ENCODE data around the gene GHSR. TPM values are rescaled to one million over a fixed set of nuclear protein-coding genes. Genes with fewer than 3 reads are reported as not detected.

The GHSR gene, protein sequence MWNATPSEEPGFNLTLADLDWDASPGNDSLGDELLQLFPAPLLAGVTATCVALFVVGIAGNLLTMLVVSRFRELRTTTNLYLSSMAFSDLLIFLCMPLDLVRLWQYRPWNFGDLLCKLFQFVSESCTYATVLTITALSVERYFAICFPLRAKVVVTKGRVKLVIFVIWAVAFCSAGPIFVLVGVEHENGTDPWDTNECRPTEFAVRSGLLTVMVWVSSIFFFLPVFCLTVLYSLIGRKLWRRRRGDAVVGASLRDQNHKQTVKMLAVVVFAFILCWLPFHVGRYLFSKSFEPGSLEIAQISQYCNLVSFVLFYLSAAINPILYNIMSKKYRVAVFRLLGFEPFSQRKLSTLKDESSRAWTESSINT
- total RNA-seq, result not detected

DNA sequence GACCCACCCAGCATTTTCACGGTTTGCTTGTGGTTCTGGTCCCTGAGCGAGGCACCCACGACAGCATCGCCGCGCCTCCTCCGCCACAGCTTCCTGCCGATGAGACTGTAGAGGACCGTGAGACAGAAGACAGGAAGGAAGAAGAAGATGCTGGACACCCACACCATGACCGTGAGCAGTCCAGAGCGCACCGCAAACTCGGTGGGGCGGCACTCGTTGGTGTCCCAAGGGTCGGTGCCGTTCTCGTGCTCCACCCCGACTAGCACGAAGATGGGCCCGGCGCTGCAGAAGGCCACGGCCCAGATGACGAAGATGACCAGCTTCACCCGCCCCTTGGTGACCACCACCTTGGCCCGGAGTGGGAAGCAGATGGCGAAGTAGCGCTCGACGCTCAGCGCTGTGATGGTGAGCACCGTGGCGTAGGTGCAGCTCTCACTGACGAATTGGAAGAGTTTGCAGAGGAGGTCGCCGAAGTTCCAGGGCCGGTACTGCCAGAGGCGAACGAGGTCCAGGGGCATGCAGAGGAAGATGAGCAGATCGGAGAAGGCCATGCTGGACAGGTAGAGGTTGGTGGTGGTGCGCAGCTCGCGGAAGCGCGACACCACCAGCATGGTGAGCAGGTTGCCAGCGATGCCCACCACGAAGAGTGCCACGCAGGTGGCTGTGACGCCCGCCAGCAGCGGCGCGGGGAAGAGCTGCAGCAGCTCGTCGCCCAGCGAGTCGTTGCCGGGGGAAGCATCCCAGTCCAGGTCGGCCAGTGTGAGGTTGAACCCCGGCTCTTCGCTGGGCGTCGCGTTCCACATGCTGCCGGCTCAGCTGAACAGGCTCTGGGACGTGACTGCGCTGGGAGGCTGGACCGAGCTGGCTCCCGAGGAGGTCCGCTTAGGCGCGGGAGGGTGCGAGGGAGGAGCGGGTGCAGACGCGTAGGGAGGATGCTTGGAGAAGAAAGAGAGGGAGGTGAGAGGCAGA is at the start of gene GHSR:
GHSR (minus strand) TSS at position 846 of the 969 bp plus-strand sequence; CDS start at position 803, 43 bp downstream.
- ATAC-seq, result no peak
- DNase-seq (ENCODE audit: low spot score), result no peak

DNA sequence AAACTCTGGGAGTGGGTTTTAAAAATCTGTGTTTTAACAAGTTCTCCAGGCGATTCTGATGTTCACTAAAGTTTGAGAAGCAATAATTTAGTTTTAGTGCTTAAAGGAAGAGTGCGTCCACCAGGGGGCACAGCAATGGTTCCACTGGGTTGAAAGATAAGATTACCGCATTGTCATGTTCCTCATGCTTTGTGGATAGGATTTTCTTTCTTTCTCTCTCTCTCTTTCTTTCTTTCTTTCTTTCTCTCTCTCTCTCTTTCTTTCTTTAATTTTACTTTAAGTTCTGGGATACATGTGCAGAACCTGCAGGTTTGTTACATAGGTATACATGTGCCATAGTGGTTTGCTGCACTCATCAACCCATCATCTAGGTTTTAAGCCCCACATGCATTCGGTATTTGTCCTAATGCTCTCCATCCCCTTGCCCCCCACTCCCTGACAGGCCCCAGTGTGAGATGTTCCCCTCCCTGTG is 42.0 kb upstream of the GHSR start:
- ATAC-seq (peak; percentile 99), DNase-seq (ENCODE audit: low spot score) (peak; percentile 77)

DNA sequence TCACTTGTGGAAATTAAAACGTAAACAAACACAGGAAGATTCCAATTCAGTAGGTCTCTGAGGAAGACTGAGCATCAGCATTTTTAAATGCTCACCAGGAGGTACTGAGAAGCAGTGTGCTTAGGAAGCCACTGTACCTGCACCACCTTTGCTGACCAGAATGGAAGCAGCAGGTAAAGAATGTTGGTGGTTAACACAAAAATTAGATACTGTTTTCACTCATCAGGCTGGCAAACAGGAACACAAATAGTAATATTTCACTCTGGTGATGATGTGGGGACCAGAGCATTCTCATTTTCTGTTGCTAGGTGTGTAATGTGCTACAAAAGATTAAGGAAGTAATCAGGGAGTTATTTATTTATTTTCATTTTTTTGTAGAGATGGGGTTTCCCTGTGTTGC is 29.9 kb upstream of the GHSR start:
- ATAC-seq (no peak), DNase-seq (ENCODE audit: low spot score) (no peak)

DNA sequence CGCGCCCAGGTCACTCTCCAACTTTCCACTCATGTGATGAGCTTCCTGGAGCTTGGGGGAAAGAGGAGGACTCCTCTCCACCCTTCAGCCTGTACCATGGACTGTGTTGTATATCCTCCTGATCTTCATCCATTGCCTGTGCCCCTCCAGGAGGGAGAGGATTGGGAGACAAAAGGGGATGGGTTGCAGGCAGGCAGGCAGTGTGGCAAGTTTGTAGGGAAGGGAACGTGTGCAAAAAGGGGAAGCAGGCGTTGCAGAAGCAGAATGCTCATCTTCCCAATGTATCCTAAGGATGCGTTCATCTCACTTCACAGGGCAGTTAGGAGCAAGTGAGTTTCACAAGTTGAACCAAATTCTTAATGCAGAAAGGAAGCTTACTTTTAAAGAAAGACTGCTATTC is 28.1 kb upstream of the GHSR start:
- no peak for DNase-seq (ENCODE audit: low spot score)
- peak; percentile 9 for ATAC-seq

DNA sequence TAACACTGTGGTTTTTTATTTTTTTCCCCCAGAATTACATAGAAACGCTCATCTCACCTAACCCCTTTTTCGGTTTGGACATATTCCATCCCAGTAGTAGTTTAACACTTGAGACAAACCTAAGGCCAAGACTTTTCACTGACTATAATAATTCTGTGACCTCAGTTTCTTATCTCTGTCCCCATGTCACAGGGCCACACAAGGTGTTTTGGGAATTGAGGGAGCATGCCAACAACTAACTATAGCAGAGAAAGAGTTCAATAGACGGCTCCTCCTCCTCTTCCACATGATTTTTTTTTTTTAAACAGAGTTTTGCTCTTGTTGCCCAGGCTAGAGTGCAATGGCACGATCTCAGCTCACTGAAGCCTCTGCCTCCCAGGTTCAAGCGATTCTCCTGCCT is 27.4 kb upstream of the GHSR start:
- ATAC-seq (no peak), DNase-seq (ENCODE audit: low spot score) (no peak)

DNA sequence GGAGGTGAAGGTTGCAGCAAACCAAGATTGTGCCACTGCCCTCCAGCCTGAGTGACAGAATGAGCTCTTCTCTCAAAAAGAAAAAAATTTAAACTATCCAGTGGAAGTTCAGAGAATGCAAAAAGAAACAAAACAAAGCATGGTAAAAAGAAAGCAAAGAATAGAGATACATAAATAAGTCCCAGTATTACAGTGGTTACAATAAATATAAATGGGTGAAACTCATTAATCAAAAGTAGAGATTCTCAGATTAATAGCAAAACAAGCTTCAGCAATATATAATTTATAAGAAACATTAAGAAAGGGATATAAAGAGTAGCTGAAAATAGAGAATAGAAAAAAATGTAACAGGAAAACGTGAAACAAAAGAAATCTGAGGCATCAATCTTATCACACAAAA is 23.6 kb upstream of the GHSR start:
- no peak for ATAC-seq
- DNase-seq (ENCODE audit: low spot score), result no peak

DNA sequence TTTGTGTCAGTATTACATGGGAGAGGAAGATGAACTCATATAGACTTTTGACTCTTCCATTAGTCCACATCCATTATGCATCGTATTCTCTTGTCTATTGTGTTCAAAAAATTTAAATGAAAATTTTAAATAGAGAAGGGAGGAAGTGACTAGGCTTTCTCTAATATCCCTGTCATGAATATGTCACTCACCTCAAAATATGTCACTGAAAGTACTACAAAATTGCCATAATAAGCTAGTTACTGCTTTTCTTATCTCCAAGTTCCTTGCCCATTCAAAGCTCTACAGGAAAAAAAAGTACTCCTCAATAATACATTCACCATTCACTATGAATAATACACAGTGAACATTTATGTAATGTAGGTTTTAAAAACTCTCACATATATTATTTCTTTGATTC is 22.3 kb upstream of the GHSR start:
- ATAC-seq, result no peak
- DNase-seq (ENCODE audit: low spot score), result no peak

DNA sequence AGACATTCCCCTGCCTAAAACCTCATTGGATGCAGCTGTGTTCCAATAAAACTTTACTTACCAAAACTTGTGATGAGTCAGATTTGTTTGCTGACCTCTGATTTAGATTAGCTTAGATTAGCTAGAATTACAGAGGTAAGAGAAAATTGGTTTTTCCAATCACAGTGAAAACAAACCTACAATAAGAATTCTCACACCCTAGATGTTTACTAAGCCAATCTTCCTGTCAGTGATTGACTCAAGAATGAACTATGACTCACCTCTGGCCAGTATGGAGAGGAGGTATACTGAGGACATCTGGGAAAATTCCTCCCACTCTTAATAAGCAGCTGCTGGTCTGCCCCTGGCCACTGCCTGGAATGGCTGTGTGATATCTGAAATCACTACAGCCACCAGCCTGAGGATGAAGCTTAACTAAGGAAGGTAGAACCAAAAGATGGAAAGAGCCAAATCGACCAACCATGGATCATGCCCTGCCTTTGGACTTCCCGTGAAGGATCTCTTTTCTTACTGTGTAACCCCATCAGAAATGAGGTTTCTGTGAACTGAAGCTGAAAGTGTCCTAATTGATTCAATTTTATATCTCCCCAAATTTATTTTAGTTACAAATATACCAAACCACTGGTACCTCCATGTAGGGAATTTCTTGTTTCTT is 19.0 kb upstream of the GHSR start:
- ATAC-seq, result no peak
- DNase-seq (ENCODE audit: low spot score), result no peak

DNA sequence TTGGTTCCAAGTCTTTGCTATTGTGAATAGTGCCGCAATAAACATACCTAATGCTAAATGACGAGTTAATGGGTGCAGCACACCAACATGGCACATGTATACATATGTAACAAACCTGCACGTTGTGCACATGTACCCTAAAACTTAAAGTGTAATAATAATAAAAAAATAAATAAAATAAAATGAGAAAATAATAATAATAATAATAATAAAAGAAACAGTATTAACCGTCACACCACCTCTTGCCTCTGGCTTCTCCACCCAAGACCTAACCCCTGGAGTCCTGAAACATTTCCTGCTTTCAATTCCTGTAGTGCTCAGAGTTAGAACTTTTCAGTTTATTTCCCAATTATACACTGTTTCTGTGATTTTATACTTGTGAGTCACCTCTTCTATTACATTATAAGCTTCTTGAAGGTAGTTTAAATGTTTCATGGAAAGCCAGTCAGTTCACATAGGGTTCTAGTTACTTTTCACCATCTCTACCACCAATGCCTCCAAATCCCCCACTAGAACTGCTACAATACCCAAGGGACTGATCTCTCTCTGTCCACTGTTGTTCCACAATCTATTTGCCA is 18.4 kb upstream of the GHSR start:
- ATAC-seq (no peak), DNase-seq (ENCODE audit: low spot score) (no peak)

DNA sequence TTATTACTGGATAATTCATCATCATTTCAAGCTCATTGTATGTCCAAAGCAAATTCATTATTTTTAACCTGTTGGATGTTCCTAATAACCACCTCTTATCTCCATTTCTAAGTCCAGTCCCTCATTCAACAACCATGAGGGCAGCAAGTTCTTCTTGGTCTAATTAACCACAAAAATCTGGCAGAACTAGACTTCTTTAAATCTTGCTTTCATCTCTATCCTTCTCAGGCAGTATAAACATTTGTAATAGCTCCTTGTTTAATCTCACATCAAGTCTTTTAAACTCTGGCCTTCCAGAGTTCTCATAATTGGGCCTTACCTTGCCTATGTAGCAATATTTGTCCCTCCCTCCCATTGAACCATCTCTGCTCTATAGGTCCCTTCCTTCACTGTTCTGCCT is 17.0 kb upstream of the GHSR start:
- no peak for ATAC-seq

DNA sequence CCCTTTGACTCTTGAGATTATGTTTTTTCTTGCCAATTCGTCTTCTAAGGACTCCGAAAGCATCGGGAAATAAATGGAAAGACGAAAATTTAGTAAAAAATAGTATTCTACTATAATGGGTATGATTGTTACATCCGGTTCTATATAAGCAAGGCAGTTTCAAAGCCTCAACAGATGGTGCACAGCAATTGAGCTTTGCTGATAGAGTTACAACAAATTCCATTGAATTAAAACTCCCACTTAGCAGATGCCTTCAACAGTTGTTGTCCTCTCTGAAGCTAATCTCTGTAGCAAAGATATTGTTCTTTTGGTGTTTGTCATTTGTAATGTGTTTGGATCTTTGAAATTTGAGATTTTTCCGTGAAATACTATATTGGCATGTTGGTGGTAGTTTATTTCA is 16.1 kb upstream of the GHSR start:
- ATAC-seq (no peak), DNase-seq (ENCODE audit: low spot score) (no peak)

More for the DNA sequence above, 17.0 kb upstream of the GHSR start:
- no peak for DNase-seq (ENCODE audit: low spot score)

DNA sequence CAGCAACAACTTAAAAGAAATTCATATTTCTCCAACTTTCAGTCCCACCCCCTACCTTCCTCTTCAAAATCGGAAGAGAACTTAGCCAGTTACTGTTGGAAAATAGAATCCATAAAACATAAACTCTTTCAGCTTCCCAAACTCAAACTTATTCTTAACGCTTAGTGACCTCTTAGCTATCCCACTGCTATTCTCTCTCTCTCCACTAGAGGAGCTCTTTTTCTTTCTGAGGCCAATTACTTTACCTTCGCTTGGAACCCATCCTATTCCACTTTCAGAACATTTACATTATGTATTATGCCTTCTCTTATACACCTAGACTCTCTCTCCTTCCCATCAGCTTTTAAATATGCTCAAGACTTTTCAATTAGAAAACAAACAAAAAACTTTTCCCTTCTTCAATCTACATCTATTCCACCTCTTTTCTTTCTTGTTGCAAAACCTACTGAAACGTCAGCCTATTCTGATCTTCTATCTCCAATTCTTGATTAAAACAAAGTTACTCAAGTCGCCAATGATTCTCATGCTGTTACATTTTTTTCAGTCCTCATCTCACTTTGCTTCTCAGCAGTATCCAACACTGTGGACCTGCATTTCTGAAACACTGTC is 13.4 kb upstream of the GHSR start:
- ATAC-seq (peak; percentile 91), DNase-seq (ENCODE audit: low spot score) (no peak)

DNA sequence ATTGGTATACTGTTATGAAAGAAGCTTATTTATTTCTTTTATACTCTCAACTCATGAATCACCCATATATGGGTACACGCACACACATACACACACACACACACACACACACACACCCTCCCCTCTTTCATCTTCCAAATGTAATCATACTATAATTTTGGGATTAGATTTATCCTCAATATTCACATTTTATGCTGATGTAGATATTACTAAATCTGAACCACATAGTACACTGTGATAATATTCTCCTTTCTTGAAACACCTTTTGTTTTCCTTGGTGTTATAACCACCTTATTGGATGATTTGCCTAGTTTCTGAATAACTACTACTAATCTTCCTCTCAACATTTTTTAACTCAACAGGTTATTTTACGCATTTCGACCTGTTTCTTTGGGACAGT is 8.1 kb upstream of the GHSR start:
- ATAC-seq, result no peak
- no peak for DNase-seq (ENCODE audit: low spot score)

DNA sequence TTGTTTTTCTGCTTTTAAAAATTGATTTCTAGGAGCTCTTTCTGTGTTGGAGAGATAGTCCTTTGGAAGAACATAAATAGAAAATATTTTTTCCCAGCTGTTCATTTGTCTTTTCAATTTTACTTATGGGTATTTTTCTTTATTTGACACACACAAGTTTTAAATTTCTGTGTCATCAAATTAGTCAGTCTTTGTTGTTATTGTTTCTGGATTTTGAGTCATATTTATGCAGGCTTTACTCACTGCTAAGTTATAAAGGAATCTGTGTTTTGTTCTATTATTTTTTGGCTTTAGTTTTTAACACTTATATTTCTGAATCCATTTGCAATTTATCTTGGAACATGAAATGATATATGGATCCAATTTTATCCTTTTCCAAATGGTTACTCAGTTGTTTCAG is 5.9 kb upstream of the GHSR start:
- no peak for DNase-seq (ENCODE audit: low spot score)
- ATAC-seq, result no peak

DNA sequence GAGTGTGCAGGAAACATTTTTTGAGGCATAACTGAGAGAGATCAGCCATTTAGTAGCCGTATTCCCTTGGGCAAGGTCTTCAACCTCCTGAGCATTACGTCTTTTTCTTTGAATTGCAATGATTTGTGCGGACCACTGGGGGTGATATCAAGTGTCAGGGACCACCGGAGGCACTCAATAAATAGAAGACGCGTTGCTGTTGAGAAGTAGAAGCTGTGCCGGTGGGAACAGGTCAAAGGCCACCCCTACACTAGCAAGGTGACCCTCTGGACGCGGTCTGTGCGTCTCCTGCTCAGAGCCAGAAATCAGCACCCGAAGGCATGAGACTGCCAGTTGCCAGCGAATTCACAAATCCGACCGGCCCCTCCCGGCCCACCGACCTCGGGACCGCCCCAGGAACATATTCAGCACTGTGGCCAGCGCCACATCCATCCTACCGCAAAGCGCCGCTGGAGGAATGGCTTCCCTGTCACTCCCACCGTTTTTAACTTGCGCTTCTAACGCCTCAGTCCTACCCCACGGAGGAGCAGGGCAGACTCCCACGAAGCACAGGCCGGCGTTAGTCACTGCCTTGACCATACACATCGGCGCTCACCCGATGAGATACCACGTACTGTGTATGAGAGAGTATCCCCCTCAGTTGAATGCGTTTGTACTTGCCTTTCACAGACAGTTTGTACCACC is 1.4 kb upstream of the GHSR start:
- ATAC-seq, result peak; percentile 65
- no peak for DNase-seq (ENCODE audit: low spot score)

DNA sequence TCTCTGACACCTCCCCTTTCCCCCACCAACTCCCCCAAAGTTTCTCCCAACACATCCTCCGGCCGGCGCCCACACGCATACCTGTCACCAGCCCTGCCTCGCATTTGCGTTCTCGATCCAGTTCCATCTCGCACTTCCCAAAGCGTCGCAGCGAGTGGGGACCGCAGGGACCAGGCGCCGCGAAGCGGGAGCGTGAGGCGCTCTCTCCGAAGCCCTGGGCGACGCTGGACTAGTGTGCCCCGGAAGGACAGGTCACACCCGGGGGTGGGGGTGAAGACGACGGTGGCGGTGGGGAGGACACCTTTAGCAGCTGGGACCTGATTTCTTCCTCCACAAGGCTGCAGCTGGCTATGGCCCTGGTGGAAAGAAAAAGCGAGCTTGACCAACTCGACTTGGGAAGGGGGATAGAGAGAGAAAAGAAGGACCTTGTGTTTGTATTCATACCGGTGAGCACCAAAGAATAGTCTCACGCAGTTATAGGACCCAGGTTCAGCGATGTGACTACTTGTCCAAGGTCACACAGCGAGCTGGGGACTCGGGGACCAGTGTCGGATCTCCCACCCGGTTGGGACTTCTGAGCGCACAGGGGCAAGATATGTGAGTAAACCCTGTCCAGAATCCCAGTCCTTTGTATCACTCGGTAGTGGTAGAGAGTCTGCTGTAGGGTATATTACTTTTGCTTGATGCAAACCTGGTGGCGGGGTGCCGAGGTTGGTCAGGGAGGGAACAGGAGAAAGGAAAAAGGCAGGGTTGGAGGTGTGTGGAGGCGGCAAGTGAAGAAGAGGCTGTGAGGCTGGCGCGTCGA is 607 bp upstream of the GHSR start:
- ATAC-seq (no peak), DNase-seq (ENCODE audit: low spot score) (no peak)

DNA sequence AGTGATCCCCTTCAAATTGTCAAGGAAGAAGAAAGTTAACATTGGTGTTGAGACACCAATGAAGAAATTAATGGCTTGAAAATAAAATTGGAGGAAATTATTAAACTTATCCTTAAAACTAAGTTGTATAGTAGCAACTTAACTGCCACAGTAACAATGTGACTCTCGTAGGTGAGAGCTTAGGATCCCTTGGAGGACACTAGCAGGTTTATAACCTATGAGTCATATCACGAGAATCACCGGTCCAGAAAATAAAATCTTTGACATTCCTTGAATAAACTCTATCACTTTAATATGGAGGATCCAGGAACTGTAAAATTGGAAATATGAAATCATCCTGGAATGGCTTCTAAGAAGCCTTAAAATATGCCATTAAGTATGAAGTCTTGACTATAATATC is 2.1 kb downstream of the GHSR start:
- ATAC-seq (no peak), DNase-seq (ENCODE audit: low spot score) (no peak)

DNA sequence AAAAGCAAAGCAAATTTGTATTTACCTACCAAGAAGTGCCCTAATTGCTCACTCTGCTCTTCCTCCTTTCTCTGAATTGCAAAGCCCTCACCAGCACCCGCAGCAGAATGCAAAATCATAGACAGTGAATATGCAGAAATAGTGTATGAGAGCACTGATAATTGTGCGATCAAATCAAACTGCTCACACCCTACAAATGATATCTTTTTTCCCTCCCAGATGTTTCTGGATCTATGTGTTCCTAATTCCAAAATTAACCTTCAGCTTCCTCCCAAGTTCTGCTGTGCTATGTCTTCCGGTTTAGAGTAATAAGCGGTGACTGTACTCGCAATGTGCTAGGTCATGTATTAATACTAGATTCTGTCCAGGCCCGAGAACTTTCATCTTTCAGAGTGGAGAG is 3.4 kb downstream of the GHSR start:
- no peak for ATAC-seq
- DNase-seq (ENCODE audit: low spot score), result no peak

DNA sequence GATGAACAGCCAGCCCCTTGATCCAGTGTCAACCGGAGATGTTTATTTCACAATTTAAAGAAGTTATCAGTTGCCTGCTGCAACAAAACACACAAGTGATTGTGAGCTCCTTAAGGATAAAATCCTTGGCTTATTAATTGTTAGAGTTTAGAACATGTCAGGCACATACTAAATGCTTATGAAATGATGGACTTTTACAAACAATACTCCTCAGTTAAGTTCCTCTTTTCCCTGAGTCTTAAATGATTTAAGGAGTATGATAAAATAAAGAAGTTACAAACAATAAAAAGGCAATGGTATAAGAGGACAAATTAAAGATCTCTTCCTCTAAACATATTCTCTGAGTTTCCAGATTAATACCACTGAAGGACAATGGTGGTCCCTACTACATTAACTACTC is 5.7 kb downstream of the GHSR start:
- no peak for ATAC-seq
- no peak for DNase-seq (ENCODE audit: low spot score)

All from left lobe of liver (tissue), 2 donors.